IMR-90 (cell line): ENCODE results near the gene CEP104. TPM values are rescaled to one million over a fixed set of nuclear protein-coding genes. Genes with fewer than 3 reads are reported as not detected.

Experiments used
- CHD1 ChIP-seq: IDR thresholded peaks from 2 replicates; pipeline ENCODE4 v1.6.1; 2012; ENCODE audit warnings: low read depth, low read length, improper control_type of control experiment
- CTCF ChIP-seq: conservative IDR thresholded peaks from 2 replicates; pipeline ENCODE4 v1.5.1; 2012; ENCODE audit warnings: mild to moderate bottlenecking, low read depth, low read length, improper control_type of control experiment
- FOS ChIP-seq: fragments of 150-350 bp; IDR thresholded peaks from 2 replicates; pipeline ENCODE4 v1.6.1; 2016; ENCODE audit warnings: low read depth, low read length
- USF2 ChIP-seq: fragments of 150-350 bp; IDR thresholded peaks from 2 replicates; pipeline ENCODE4 v1.6.1; 2017; ENCODE audit warnings: mild to moderate bottlenecking, antibody characterized with exemption, low read length, low read depth
- polyA plus RNA-seq, 3 experiments: library from polyadenylated mRNA; depleted of rRNA; stranded (reverse); fragments of >200 nt; gene quantifications; 2 replicates each; pipeline ENCODE4 v1.2.3, GENCODE V29; 2012; ENCODE audit warnings: low replicate concordance in 1 of 3
- total RNA-seq: library from RNA; depleted of rRNA; stranded (reverse); fragments of >200 nt; gene quantifications from 2 replicates; pipeline ENCODE4 v1.2.3, GENCODE V29; 2012

The CEP104 gene
- total and polyA plus RNA-seq, 2 of the 4 experiments (the other 2 are of a cell fraction), result 14.3 to 17.5 TPM

- TF ChIP-seq USF2 (no peak), FOS (no peak), CTCF (no peak), CHD1 (no peak)
Measured at GRCh38 chr1:3903141-3904005, 46.4 kb upstream of the CEP104 start (continued).
